ENCODE results near the gene ARRDC3. TPM values are rescaled to one million over a fixed set of nuclear protein-coding genes. Genes with fewer than 3 reads are reported as not detected.

Gene ARRDC3
- total and polyA plus RNA-seq, 2 experiments from 2014 or later = 53.7 to 114 TPM

GRCh38 chr5:91367344-91367743, 15.8 kb downstream of the ARRDC3 start:
- Histone ChIP-seq H3K27me3 (no peaks in the 10 kb centered on the region), H3K79me2 (peaks cover 8% of the 10 kb centered on the region), H2AFZ (no peak overlapping the region), H3K4me1 (ENCODE audit: insufficient read depth) (no peaks in the 10 kb centered on the region), H3K36me3 (replicated peaks; ENCODE audit: insufficient read depth, low read depth) (no peaks in the 10 kb centered on the region), H4K20me1 (ENCODE audit: insufficient read depth, poor library complexity, severe bottlenecking) (peaks cover 13% of the 10 kb centered on the region), H3K9me3 (ENCODE audit: low read depth) (no peaks in the 10 kb centered on the region), H3K9me2 (replicated peaks; ENCODE audit: insufficient read depth) (no peaks in the 10 kb centered on the region), H3K4me2 (no peak overlapping the region), H3K4me3 (no peak overlapping the region), H3K27ac (no peak overlapping the region)
- DNase-seq (ENCODE audit: low spot score) = no peak
- TF ChIP-seq EZH2 (IDR thresholded peaks at IDR 0.05; ENCODE audit: borderline replicate concordance) (no peak), CTCF (IDR thresholded peaks at IDR 0.05; ENCODE audit: poor library complexity) (no peak), EZH2phosphoT487 (IDR thresholded peaks at IDR 0.05; ENCODE audit: low read depth, severe bottlenecking, unreplicated experiment) (no peak)

- H3K9me2 ChIP-seq (replicated peaks; ENCODE audit: insufficient read depth) = no peaks in the 10 kb centered on the region
- no peak overlapping the region for H3K4me3 ChIP-seq
- no peaks in the 10 kb centered on the region for H3K4me1 ChIP-seq (ENCODE audit: insufficient read depth)
- no peaks in the 10 kb centered on the region for H3K27me3 ChIP-seq
- no peak overlapping the region for H3K27ac ChIP-seq
- no peaks in the 10 kb centered on the region for H3K9me3 ChIP-seq (ENCODE audit: low read depth)
- TF ChIP-seq EZH2 (IDR thresholded peaks at IDR 0.05; ENCODE audit: borderline replicate concordance) (no peak), CTCF (IDR thresholded peaks at IDR 0.05; ENCODE audit: poor library complexity) (no peak), EZH2phosphoT487 (IDR thresholded peaks at IDR 0.05; ENCODE audit: low read depth, severe bottlenecking, unreplicated experiment) (no peak)
- H3K79me2 ChIP-seq = peaks cover 8% of the 10 kb centered on the region
- 100% methylated on average over 1 of the region's 1 CpG for WGBS (ENCODE audit: low lambda C conversion rate, missing lambda C conversion rate)
- DNase-seq (ENCODE audit: low spot score) = no peak
- H4K20me1 ChIP-seq (ENCODE audit: insufficient read depth, poor library complexity, severe bottlenecking) = peaks cover 13% of the 10 kb centered on the region
- no peak overlapping the region for H2AFZ ChIP-seq
- no peaks in the 10 kb centered on the region for H3K36me3 ChIP-seq (replicated peaks; ENCODE audit: insufficient read depth, low read depth)
- no peak overlapping the region for H3K4me2 ChIP-seq
Observed at GRCh38 chr5:91366551-91366950, 16.6 kb downstream of the ARRDC3 start.

GRCh38 chr5:91365498-91365897, 17.6 kb downstream of the ARRDC3 start:
- Histone ChIP-seq H3K4me2 (no peak overlapping the region), H3K79me2 (peaks cover 6% of the 10 kb centered on the region), H3K9me2 (replicated peaks; ENCODE audit: insufficient read depth) (no peaks in the 10 kb centered on the region), H3K36me3 (replicated peaks; ENCODE audit: insufficient read depth, low read depth) (no peaks in the 10 kb centered on the region), H2AFZ (no peak overlapping the region), H3K4me1 (ENCODE audit: insufficient read depth) (no peaks in the 10 kb centered on the region), H3K9me3 (ENCODE audit: low read depth) (no peaks in the 10 kb centered on the region), H4K20me1 (ENCODE audit: insufficient read depth, poor library complexity, severe bottlenecking) (peaks cover 13% of the 10 kb centered on the region), H3K27me3 (no peaks in the 10 kb centered on the region), H3K4me3 (no peak overlapping the region), H3K27ac (no peak overlapping the region)
- TF ChIP-seq EZH2 (IDR thresholded peaks at IDR 0.05; ENCODE audit: borderline replicate concordance) = no peak
- no peak for TF ChIP-seq EZH2phosphoT487 (IDR thresholded peaks at IDR 0.05; ENCODE audit: low read depth, severe bottlenecking, unreplicated experiment)
- TF ChIP-seq CTCF (IDR thresholded peaks at IDR 0.05; ENCODE audit: poor library complexity) = no peak
- DNase-seq (ENCODE audit: low spot score) = no peak
- WGBS (ENCODE audit: low lambda C conversion rate, missing lambda C conversion rate) = 96% methylated on average over 3 of the region's 3 CpGs

- no peak overlapping the region for H2AFZ ChIP-seq
- no peaks in the 10 kb centered on the region for H3K79me2 ChIP-seq
- H4K20me1 ChIP-seq (ENCODE audit: insufficient read depth, poor library complexity, severe bottlenecking) = no peaks in the 10 kb centered on the region
- no peak for DNase-seq (ENCODE audit: low spot score)
- 94% methylated on average over 1 of the region's 1 CpG for WGBS (ENCODE audit: low lambda C conversion rate, missing lambda C conversion rate)
- TF ChIP-seq EZH2phosphoT487 (IDR thresholded peaks at IDR 0.05; ENCODE audit: low read depth, severe bottlenecking, unreplicated experiment) (no peak), EZH2 (IDR thresholded peaks at IDR 0.05; ENCODE audit: borderline replicate concordance) (no peak), CTCF (IDR thresholded peaks at IDR 0.05; ENCODE audit: poor library complexity) (no peak)
- H3K36me3 ChIP-seq (replicated peaks; ENCODE audit: insufficient read depth, low read depth) = no peaks in the 10 kb centered on the region
- no peak overlapping the region for H3K27ac ChIP-seq
- H3K9me3 ChIP-seq (ENCODE audit: low read depth) = no peaks in the 10 kb centered on the region
- H3K27me3 ChIP-seq = no peaks in the 10 kb centered on the region
- H3K4me3 ChIP-seq = no peak overlapping the region
- no peaks in the 10 kb centered on the region for H3K4me1 ChIP-seq (ENCODE audit: insufficient read depth)
- no peaks in the 10 kb centered on the region for H3K9me2 ChIP-seq (replicated peaks; ENCODE audit: insufficient read depth)
- no peak overlapping the region for H3K4me2 ChIP-seq
Observed at GRCh38 chr5:91362935-91363334, 20.2 kb downstream of the ARRDC3 start.
